HEK293 (cell line): ENCODE measurements around the gene NAXE.

Source experiments
- CTCF ChIA-PET: fragments of 350-600 bp; formaldehyde crosslinking; extraction: SDS; loops from one replicate; lab custom pipeline; 2021; ENCODE audit warnings: antibody characterized with exemption; lab: Yijun Ruan, JAX
- POLR2A ChIA-PET: fragments of 300-600 bp; formaldehyde crosslinking; extraction: SDS; loops from one replicate; lab custom pipeline; 2020; ENCODE audit warnings: antibody characterized with exemption, inconsistent platforms; lab: Yijun Ruan, JAX
- H3K27ac ChIP-seq: fragments of 200-500 bp; sonication (Bioruptor generic); 2 replicates; pipeline ENCODE4 v1.5.1; 2014; ENCODE audit warnings: low read depth, low read length, control low read depth, inconsistent platforms; ENCODE audit errors: extremely low read depth
- H3K36me3 ChIP-seq, 2 experiments: fragments of 200-500 bp in 1 of 2; sonication (Bioruptor generic) in 1 of 2; 1 replicate in 1 of 2; 2 replicates in 1 of 2; pipeline ENCODE4 v1.5.1; 2014 to 2017; ENCODE audit warnings: inconsistent platforms in 2 of 2, low read length in 2 of 2; ENCODE audit not compliant: control insufficient read depth in 2 of 2, insufficient read depth in 1 of 2
- H3K4me1 ChIP-seq: fragments of 200-500 bp; sonication (Bioruptor generic); 2 replicates; pipeline ENCODE4 v1.5.1; 2014; ENCODE audit warnings: mild to moderate bottlenecking, low read length, inconsistent platforms; ENCODE audit not compliant: control insufficient read depth, insufficient read depth
- H3K4me3 ChIP-seq: 2 replicates; pipeline ENCODE4 v1.5.1; 2011; ENCODE audit warnings: low read depth, mild to moderate bottlenecking, control low read depth, low read length, moderate library complexity
- H3K9me3 ChIP-seq: fragments of 200-500 bp; sonication (Bioruptor generic); 2 replicates; pipeline ENCODE4 v1.5.1; 2014; ENCODE audit warnings: low read depth, low read length, inconsistent platforms; ENCODE audit not compliant: control insufficient read depth, insufficient read depth
- KLF10 ChIP-seq: fragments of 450-650 bp; IDR thresholded peaks from 2 replicates; pipeline ENCODE4 v1.5.1; 2018; ENCODE audit warnings: missing biosample characterization, mild to moderate bottlenecking, missing genetic modification characterization
- KLF16 ChIP-seq: fragments of 450-650 bp; formaldehyde crosslinking; IDR thresholded peaks from 2 replicates; pipeline ENCODE4 v1.5.1; 2017; ENCODE audit warnings: missing biosample characterization, missing genetic modification characterization
- KLF7 ChIP-seq: fragments of 450-650 bp; formaldehyde crosslinking; IDR thresholded peaks from 2 replicates; pipeline ENCODE4 v1.5.1; 2016; ENCODE audit warnings: missing biosample characterization, missing genetic modification characterization, borderline replicate concordance
- KLF9 ChIP-seq: fragments of 450-650 bp; formaldehyde crosslinking; IDR thresholded peaks from 2 replicates; pipeline ENCODE4 v1.5.1; 2016; ENCODE audit warnings: missing biosample characterization, missing genetic modification characterization, low read depth
- SETDB1 ChIP-seq: IDR thresholded peaks from one replicate; pipeline ENCODE4 v1.6.1; 2017; ENCODE audit warnings: mild to moderate bottlenecking, low read length, moderate library complexity, mixed read lengths; ENCODE audit not compliant: insufficient read length
- TCF7L2 ChIP-seq: IDR thresholded peaks from 2 replicates; pipeline ENCODE4 v1.6.1; 2011; ENCODE audit warnings: low read depth, mild to moderate bottlenecking, inconsistent platforms, low read length, moderate library complexity, borderline replicate concordance
- TRIM28 ChIP-seq: IDR thresholded peaks from 2 replicates; pipeline ENCODE4 v1.6.1; 2011; ENCODE audit warnings: low read length, control low read depth, borderline replicate concordance
- ZBTB1 ChIP-seq: fragments of 450-650 bp; formaldehyde crosslinking; IDR thresholded peaks from 2 replicates; pipeline ENCODE4 v1.5.1; 2016; ENCODE audit warnings: missing biosample characterization, missing genetic modification characterization
- ZBTB17 ChIP-seq: fragments of 450-650 bp; formaldehyde crosslinking; IDR thresholded peaks from 2 replicates; pipeline ENCODE4 v1.5.1; 2016; ENCODE audit warnings: missing biosample characterization, missing genetic modification characterization
- ZBTB48 ChIP-seq: fragments of 450-650 bp; formaldehyde crosslinking; IDR thresholded peaks from 2 replicates; pipeline ENCODE4 v1.5.1; 2016; ENCODE audit warnings: missing biosample characterization, missing genetic modification characterization
- ZFP37 ChIP-seq: fragments of 450-650 bp; formaldehyde crosslinking; IDR thresholded peaks from 2 replicates; pipeline ENCODE4 v1.5.1; 2016; ENCODE audit warnings: missing biosample characterization, missing genetic modification characterization
- ZNF10 ChIP-seq: fragments of 450-650 bp; formaldehyde crosslinking; IDR thresholded peaks from 2 replicates; pipeline ENCODE4 v1.5.1; 2017; ENCODE audit warnings: missing biosample characterization, missing genetic modification characterization
- ZNF132 ChIP-seq: fragments of 450-650 bp; formaldehyde crosslinking; IDR thresholded peaks from 2 replicates; pipeline ENCODE4 v1.5.1; 2017; ENCODE audit warnings: missing biosample characterization, missing genetic modification characterization, borderline replicate concordance
- ZNF404 ChIP-seq: fragments of 450-650 bp; formaldehyde crosslinking; IDR thresholded peaks from 2 replicates; pipeline ENCODE4 v1.5.1; 2017; ENCODE audit warnings: missing biosample characterization, missing genetic modification characterization
- ZNF548 ChIP-seq: fragments of 450-650 bp; formaldehyde crosslinking; IDR thresholded peaks from 2 replicates; pipeline ENCODE4 v1.5.1; 2016; ENCODE audit warnings: missing biosample characterization, missing genetic modification characterization
- ZNF560 ChIP-seq: fragments of 450-650 bp; formaldehyde crosslinking; IDR thresholded peaks from 2 replicates; pipeline ENCODE4 v1.5.1; 2017; ENCODE audit warnings: missing biosample characterization, missing genetic modification characterization, borderline replicate concordance
- ZNF561 ChIP-seq: fragments of 450-650 bp; IDR thresholded peaks from 2 replicates; pipeline ENCODE4 v1.5.1; 2018; ENCODE audit warnings: missing biosample characterization, missing genetic modification characterization, borderline replicate concordance
- ZNF585B ChIP-seq: fragments of 450-650 bp; formaldehyde crosslinking; IDR thresholded peaks from 2 replicates; pipeline ENCODE4 v1.5.1; 2016; ENCODE audit warnings: missing biosample characterization, missing genetic modification characterization
- ZNF626 ChIP-seq: fragments of 450-650 bp; sonication (Bioruptor Pico); formaldehyde crosslinking; IDR thresholded peaks from 2 replicates; pipeline ENCODE4 v1.5.1; 2018; ENCODE audit warnings: missing biosample characterization, missing genetic modification characterization, inconsistent platforms
- ZNF664 ChIP-seq: fragments of 450-650 bp; formaldehyde crosslinking; IDR thresholded peaks from 2 replicates; pipeline ENCODE4 v1.5.1; 2016; ENCODE audit warnings: missing biosample characterization, missing genetic modification characterization
- TF ChIP-seq, protein P1 (sequence below): fragments of 450-650 bp; formaldehyde crosslinking; IDR thresholded peaks from 2 replicates; pipeline ENCODE4 v1.5.1; 2016; ENCODE audit warnings: missing biosample characterization, missing genetic modification characterization, borderline replicate concordance
- TF ChIP-seq, protein P2 (sequence below): fragments of 450-650 bp; formaldehyde crosslinking; IDR thresholded peaks from 2 replicates; pipeline ENCODE4; 2016; ENCODE audit warnings: missing biosample characterization, missing genetic modification characterization
- TF ChIP-seq, protein P3 (sequence below): fragments of 450-650 bp; formaldehyde crosslinking; IDR thresholded peaks from 2 replicates; pipeline ENCODE4 v1.5.1; 2017; ENCODE audit warnings: missing biosample characterization, missing genetic modification characterization
- TF ChIP-seq, protein P4 (sequence below): fragments of 450-650 bp; formaldehyde crosslinking; IDR thresholded peaks from 2 replicates; pipeline ENCODE4 v1.5.1; 2017; ENCODE audit warnings: missing biosample characterization, missing genetic modification characterization
- TF ChIP-seq, protein P5 (sequence below): fragments of 450-650 bp; formaldehyde crosslinking; conservative IDR thresholded peaks from 2 replicates; pipeline ENCODE4 v1.5.1; 2016; ENCODE audit warnings: low read depth, missing biosample characterization, missing genetic modification characterization

The NAXE gene

DNA sequence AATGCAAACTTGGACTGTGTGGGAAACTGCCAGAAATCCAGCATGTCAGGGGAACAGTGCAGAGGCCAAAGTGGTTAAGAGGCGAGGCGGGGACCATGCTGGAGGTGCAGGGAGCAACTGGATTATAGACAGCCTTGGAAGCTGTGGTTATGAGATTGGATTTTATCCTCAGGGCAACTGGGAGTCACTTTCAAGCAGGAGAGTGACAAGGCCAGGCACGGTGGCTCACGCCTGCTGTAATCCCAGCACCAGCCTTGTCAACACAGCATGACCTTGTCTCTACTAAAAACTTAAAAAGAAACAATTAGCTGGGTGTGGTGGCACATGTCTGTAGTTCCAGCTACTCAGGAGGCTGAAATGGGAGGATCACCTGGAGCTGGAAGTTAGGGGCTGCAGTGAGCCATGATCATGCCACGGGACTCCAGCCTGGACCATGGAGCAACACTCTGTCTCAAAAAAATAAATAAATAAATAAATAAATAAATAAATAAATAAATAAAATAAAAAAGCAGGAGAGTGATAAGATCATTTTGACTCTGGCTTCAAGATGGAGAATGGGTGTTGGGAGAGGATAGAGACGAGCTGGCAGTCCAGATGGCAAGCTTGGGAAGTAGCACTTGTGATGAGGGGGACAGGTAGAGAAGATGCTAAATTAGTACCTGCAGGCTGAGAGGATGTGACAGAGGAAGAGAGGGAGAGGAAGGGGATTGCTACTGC lies 31.2 kb downstream of the NAXE start:
- Histone ChIP-seq H3K36me3 (no peaks in the 10 kb centered on the region), H3K9me3 (no peaks in the 10 kb centered on the region), H3K27ac (no peak overlapping the region), H3K4me3 (no peak overlapping the region), H3K4me1 (no peaks in the 10 kb centered on the region; the same call in 1 of the 2 replicates)
- ChIA-PET CTCF (interaction anchor here (0.6 to 14.1 kb wide), 7 partner anchors 8 to 267 kb away, joined by 4 to 294 read pairs (median 91); partner anchors contain the start of gene NES), POLR2A (no interaction called here)
- TF ChIP-seq ZBTB1 (peak; percentile 74; the same call in 1 of the 2 replicates), KLF9 (no peak), ZNF132 (tag by site-specific recombination) (no peak), ZBTB48 (tag by site-specific recombination) (no peak), KLF7 (tag by site-specific recombination) (peak; percentile 82; the same call in 1 of the 2 replicates), ZNF561 (no peak), TRIM28 (no peak), ZNF626 (tag by site-specific recombination) (no peak), TCF7L2 (no peak), ZNF664 (peak; percentile 95), KLF16 (no peak), ZNF585B (tag by site-specific recombination) (0 out of 2 replicates have a peak, but pooled peaks have one; percentile 7), KLF10 (tag by site-specific recombination) (no peak), ZNF10 (tag by site-specific recombination) (peak; percentile 33; the same call in 1 of the 2 replicates), ZNF404 (tag by site-specific recombination) (peak; percentile 88; the same call in 1 of the 2 replicates), ZFP37 (tag by site-specific recombination) (peak; percentile 98), SETDB1 (no peak), ZBTB17 (no peak), ZNF548 (0 out of 2 replicates have a peak, but pooled peaks have one; percentile 39), ZNF560 (peak; percentile 98)
- TF ChIP-seq, protein P1, sequence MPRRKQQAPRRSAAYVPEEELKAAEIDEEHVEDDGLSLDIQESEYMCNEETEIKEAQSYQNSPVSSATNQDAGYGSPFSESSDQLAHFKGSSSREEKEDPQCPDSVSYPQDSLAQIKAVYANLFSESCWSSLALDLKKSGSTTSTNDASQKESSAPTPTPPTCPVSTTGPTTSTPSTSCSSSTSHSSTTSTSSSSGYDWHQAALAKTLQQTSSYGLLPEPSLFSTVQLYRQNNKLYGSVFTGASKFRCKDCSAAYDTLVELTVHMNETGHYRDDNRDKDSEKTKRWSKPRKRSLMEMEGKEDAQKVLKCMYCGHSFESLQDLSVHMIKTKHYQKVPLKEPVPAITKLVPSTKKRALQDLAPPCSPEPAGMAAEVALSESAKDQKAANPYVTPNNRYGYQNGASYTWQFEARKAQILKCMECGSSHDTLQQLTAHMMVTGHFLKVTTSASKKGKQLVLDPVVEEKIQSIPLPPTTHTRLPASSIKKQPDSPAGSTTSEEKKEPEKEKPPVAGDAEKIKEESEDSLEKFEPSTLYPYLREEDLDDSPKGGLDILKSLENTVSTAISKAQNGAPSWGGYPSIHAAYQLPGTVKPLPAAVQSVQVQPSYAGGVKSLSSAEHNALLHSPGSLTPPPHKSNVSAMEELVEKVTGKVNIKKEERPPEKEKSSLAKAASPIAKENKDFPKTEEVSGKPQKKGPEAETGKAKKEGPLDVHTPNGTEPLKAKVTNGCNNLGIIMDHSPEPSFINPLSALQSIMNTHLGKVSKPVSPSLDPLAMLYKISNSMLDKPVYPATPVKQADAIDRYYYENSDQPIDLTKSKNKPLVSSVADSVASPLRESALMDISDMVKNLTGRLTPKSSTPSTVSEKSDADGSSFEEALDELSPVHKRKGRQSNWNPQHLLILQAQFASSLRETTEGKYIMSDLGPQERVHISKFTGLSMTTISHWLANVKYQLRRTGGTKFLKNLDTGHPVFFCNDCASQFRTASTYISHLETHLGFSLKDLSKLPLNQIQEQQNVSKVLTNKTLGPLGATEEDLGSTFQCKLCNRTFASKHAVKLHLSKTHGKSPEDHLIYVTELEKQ = peak; percentile 67; the same call in 1 of the 2 replicates
- TF ChIP-seq, protein P2, sequence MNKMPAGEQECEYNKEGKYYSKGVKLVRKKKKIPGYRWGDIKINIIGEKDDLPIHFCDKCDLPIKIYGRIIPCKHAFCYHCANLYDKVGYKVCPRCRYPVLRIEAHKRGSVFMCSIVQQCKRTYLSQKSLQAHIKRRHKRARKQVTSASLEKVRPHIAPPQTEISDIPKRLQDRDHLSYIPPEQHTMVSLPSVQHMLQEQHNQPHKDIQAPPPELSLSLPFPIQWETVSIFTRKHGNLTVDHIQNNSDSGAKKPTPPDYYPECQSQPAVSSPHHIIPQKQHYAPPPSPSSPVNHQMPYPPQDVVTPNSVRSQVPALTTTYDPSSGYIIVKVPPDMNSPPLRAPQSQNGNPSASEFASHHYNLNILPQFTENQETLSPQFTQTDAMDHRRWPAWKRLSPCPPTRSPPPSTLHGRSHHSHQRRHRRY = no peak
- TF ChIP-seq, protein P3, sequence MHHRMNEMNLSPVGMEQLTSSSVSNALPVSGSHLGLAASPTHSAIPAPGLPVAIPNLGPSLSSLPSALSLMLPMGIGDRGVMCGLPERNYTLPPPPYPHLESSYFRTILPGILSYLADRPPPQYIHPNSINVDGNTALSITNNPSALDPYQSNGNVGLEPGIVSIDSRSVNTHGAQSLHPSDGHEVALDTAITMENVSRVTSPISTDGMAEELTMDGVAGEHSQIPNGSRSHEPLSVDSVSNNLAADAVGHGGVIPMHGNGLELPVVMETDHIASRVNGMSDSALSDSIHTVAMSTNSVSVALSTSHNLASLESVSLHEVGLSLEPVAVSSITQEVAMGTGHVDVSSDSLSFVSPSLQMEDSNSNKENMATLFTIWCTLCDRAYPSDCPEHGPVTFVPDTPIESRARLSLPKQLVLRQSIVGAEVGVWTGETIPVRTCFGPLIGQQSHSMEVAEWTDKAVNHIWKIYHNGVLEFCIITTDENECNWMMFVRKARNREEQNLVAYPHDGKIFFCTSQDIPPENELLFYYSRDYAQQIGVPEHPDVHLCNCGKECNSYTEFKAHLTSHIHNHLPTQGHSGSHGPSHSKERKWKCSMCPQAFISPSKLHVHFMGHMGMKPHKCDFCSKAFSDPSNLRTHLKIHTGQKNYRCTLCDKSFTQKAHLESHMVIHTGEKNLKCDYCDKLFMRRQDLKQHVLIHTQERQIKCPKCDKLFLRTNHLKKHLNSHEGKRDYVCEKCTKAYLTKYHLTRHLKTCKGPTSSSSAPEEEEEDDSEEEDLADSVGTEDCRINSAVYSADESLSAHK (tag by site-specific recombination) = peak; percentile 46; the same call in 1 of the 2 replicates
- TF ChIP-seq, protein P4, sequence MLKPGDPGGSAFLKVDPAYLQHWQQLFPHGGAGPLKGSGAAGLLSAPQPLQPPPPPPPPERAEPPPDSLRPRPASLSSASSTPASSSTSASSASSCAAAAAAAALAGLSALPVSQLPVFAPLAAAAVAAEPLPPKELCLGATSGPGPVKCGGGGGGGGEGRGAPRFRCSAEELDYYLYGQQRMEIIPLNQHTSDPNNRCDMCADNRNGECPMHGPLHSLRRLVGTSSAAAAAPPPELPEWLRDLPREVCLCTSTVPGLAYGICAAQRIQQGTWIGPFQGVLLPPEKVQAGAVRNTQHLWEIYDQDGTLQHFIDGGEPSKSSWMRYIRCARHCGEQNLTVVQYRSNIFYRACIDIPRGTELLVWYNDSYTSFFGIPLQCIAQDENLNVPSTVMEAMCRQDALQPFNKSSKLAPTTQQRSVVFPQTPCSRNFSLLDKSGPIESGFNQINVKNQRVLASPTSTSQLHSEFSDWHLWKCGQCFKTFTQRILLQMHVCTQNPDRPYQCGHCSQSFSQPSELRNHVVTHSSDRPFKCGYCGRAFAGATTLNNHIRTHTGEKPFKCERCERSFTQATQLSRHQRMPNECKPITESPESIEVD (tag by site-specific recombination) = no peak
- TF ChIP-seq, protein P5, sequence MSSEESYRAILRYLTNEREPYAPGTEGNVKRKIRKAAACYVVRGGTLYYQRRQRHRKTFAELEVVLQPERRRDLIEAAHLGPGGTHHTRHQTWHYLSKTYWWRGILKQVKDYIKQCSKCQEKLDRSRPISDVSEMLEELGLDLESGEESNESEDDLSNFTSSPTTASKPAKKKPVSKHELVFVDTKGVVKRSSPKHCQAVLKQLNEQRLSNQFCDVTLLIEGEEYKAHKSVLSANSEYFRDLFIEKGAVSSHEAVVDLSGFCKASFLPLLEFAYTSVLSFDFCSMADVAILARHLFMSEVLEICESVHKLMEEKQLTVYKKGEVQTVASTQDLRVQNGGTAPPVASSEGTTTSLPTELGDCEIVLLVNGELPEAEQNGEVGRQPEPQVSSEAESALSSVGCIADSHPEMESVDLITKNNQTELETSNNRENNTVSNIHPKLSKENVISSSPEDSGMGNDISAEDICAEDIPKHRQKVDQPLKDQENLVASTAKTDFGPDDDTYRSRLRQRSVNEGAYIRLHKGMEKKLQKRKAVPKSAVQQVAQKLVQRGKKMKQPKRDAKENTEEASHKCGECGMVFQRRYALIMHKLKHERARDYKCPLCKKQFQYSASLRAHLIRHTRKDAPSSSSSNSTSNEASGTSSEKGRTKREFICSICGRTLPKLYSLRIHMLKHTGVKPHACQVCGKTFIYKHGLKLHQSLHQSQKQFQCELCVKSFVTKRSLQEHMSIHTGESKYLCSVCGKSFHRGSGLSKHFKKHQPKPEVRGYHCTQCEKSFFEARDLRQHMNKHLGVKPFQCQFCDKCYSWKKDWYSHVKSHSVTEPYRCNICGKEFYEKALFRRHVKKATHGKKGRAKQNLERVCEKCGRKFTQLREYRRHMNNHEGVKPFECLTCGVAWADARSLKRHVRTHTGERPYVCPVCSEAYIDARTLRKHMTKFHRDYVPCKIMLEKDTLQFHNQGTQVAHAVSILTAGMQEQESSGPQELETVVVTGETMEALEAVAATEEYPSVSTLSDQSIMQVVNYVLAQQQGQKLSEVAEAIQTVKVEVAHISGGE (tag by site-specific recombination) = peak; percentile 92
